Right lobe of liver (tissue), 6 donors: ENCODE data around the gene LTBP1. TPM values are rescaled to one million over a fixed set of nuclear protein-coding genes. Genes with fewer than 3 reads are reported as not detected.
A peak's percentile ranks its signal among the peaks of the same experiment; 100 is the strongest.

Experiments
- ATAC-seq, 4 donors: fragments of 200-7000 bp; cut with Tn5 transposase; one replicate each; pipeline ENCODE4 v1.9.1; 2020; ENCODE audit warnings: mild to moderate bottlenecking in 4 of 4, moderate library complexity in 4 of 4
- DNase-seq, 3 donors: peaks; one replicate each; pipeline ENCODE4 v3.0.0-alpha.2; 2020
- H3K27ac ChIP-seq, 3 donors: fragments of 200-600 bp; one replicate each; pipeline ENCODE4 v1.8.0; 2022
- H3K27me3 ChIP-seq, 2 donors: fragments of 200-600 bp; one replicate each; pipeline ENCODE4 v1.8.0; 2022
- H3K36me3 ChIP-seq, 4 donors: fragments of 200-600 bp; sonication (generic) in 1 of 4; one replicate each; pipeline versions ENCODE4 v1.5.1 to v1.8.0; 2017 to 2022; ENCODE audit warnings: control low read depth in 1 of 4
- H3K4me1 ChIP-seq, 4 donors: fragments of 200-600 bp; sonication (generic) in 1 of 4; one replicate each; pipeline versions ENCODE4 v1.5.1 to v1.8.0; 2017 to 2022; ENCODE audit warnings: control low read depth in 1 of 4
- H3K4me3 ChIP-seq, 3 donors: fragments of 200-600 bp; one replicate each; pipeline ENCODE4 v1.8.0; 2022
- H3K9me3 ChIP-seq, 4 donors: fragments of 200-600 bp; sonication (generic) in 1 of 4; one replicate each; pipeline versions ENCODE4 v1.5.1 to v1.8.0; 2017 to 2022; ENCODE audit warnings: control low read depth in 1 of 4
- POLR2A ChIP-seq: fragments of 450-650 bp; IDR thresholded peaks from one replicate; pipeline ENCODE4 v1.6.1; 2017; ENCODE audit warnings: antibody characterized with exemption, mild to moderate bottlenecking
- WGBS: methylation state at CpG from one replicate; pipeline ENCODE4 v1.1.6; 2018; ENCODE audit warnings: low coverage, low lambda C conversion rate; ENCODE audit not compliant: insufficient coverage; ENCODE audit errors: missing lambda C conversion rate; 5-methylcytosine and 5-hydroxymethylcytosine counted together
- intact Hi-C, 2 donors: fragments of 100-400 bp; cut with DNase I; formaldehyde crosslinking; loops; one replicate each; pipeline versions ENCODE4 v1.11.2 to v1.14.1; 2022
- total RNA-seq, 6 experiments: library from RNA; depleted of rRNA in 2 of 6; stranded (reverse); fragments of >200 nt in 2 of 6; fragmentation: NEBNext Ultra II Directional in 3 of 6; extraction: Animal tissue kit (Norgen Biotek cat#: 25700) in 3 of 6; gene quantifications; one replicate each; pipeline versions ENCODE4 v1.1.0 to v1.2.4, GENCODE V29; 2016 to 2023
- TF ChIP-seq, protein P1 (sequence below), 4 donors: fragments of 200-600 bp in 3 of 4; fragments of 450-650 bp in 1 of 4; IDR thresholded peaks; one replicate each; pipeline versions ENCODE4 v1.5.1 to v1.8.0; 2016 to 2022; ENCODE audit warnings: antibody characterized with exemption in 4 of 4, mild to moderate bottlenecking in 2 of 4
- donor health status: DM: no; HTN: yes; CAD: no.
- donor health status: DM: no; HTN: no; CAD: no.
- donor health status: DM: no; HTN: no; CAD: no.
- donor health status: DM: no; HTN: yes; CAD: no.
- donor health status: DM: no; HTN: yes; CAD: no.

The LTBP1 gene
- total RNA-seq, 6 experiments from 2014 or later, result 5.4 to 14.2 (median 9.1) TPM

DNA sequence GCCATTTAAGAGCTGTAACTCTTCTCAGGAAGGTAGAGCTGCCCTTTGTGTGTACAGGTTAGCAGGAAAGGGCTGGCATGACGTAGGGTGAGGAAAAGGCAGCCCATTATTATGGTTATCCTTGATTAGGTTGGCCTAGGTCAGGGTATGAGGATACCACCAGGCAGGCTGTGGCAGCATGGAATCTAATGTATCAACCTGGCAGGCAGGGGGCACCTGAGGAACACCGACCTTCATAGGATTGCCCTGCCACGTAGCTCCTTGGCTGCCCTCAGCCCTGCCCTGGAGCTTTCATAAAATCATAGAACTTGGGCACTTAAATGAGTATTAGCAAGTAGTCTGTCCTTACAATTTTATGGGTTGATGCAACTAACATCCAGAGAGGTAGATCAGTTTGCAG, 261.6 kb downstream of the LTBP1 start:
- 87% methylated on average over 3 of the region's 3 CpGs for WGBS

DNA sequence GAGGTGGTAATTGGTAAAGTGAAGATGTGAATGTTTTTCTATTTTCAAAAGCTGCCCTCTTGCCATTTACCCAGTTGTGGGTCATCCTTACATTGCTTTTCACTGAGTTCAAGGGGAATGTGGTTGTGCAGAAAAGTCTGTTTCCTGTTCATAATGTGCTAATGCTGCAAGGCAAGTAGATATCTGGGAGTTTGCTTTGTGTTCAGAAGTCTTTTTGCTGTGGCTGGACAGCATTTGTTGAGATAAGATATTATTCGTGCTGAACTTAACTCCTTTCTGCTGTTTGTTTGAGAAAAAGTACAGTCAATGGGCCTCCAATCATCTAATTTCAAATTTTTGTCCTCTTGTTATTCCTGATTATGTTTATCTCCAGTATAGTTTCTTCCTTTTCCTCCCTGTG, 263.2 kb downstream of the LTBP1 start:
- H3K9me3 ChIP-seq, result no peaks in the 10 kb centered on the region
- no peak overlapping the region for H3K27ac ChIP-seq
- no peak overlapping the region for H3K4me3 ChIP-seq
- DNase-seq (no peak), ATAC-seq (peak in 2 of 4 donors; percentile 11 to 43)
- H3K4me1 ChIP-seq, result peaks cover 0 to 14% (median 2%) of the 10 kb centered on the region in 4 donors
- TF ChIP-seq POLR2A, result no peak
- intact Hi-C loops, result no loop called here
- H3K36me3 ChIP-seq, result no peaks in the 10 kb centered on the region
- WGBS, result 23% methylated on average over 1 of the region's 1 CpG
- no peaks in the 10 kb centered on the region for H3K27me3 ChIP-seq

More for the DNA sequence above, 261.6 kb downstream of the LTBP1 start:
- H3K27me3 ChIP-seq, result no peaks in the 10 kb centered on the region
- no peak for TF ChIP-seq POLR2A
- TF ChIP-seq, protein P1, sequence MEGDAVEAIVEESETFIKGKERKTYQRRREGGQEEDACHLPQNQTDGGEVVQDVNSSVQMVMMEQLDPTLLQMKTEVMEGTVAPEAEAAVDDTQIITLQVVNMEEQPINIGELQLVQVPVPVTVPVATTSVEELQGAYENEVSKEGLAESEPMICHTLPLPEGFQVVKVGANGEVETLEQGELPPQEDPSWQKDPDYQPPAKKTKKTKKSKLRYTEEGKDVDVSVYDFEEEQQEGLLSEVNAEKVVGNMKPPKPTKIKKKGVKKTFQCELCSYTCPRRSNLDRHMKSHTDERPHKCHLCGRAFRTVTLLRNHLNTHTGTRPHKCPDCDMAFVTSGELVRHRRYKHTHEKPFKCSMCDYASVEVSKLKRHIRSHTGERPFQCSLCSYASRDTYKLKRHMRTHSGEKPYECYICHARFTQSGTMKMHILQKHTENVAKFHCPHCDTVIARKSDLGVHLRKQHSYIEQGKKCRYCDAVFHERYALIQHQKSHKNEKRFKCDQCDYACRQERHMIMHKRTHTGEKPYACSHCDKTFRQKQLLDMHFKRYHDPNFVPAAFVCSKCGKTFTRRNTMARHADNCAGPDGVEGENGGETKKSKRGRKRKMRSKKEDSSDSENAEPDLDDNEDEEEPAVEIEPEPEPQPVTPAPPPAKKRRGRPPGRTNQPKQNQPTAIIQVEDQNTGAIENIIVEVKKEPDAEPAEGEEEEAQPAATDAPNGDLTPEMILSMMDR (IDR thresholded peaks at IDR 0.05), result no peak
- intact Hi-C loops, result no loop called here
- no peak overlapping the region for H3K27ac ChIP-seq
- no peak for ATAC-seq
- H3K36me3 ChIP-seq, result no peaks in the 10 kb centered on the region
- H3K9me3 ChIP-seq, result no peaks in the 10 kb centered on the region
- H3K4me3 ChIP-seq, result no peak overlapping the region
- peaks cover 0 to 14% (median 2%) of the 10 kb centered on the region in 4 donors for H3K4me1 ChIP-seq
- DNase-seq, result no peak

DNA sequence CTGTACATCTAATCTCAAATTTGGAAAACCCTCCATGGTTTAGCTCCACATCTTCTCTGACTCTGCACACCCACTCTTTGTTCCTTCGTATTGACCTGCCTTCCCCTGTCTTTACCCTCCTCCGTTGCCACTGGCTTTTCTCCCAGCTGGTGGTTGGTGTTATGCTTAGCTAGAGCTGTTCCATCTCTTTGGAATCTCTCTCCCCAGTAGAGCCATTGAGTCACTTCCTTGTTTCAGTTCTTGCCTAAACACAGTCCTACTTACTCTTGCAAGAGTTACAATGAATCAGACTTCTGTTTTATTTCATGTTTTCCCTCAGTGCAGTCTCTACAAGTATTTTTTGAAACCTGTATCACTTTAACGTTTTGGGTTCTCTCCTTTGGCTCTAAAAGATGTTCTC, 263.9 kb downstream of the LTBP1 start:
- Histone ChIP-seq H3K4me1 (peaks cover 0 to 14% (median 2%) of the 10 kb centered on the region in 4 donors), H3K4me3 (no peak overlapping the region), H3K27ac (no peak overlapping the region), H3K36me3 (no peaks in the 10 kb centered on the region), H3K27me3 (no peaks in the 10 kb centered on the region), H3K9me3 (no peaks in the 10 kb centered on the region)
- DNase-seq, result no peak
- TF ChIP-seq, protein P1 (IDR thresholded peaks at IDR 0.05), result no peak
- no peak for TF ChIP-seq POLR2A
- 39% methylated on average over 3 of the region's 3 CpGs for WGBS
- ATAC-seq, result peak in 3 of 4 donors; percentile 7 to 52 (median 45)
- intact Hi-C loops, result no loop called here

DNA sequence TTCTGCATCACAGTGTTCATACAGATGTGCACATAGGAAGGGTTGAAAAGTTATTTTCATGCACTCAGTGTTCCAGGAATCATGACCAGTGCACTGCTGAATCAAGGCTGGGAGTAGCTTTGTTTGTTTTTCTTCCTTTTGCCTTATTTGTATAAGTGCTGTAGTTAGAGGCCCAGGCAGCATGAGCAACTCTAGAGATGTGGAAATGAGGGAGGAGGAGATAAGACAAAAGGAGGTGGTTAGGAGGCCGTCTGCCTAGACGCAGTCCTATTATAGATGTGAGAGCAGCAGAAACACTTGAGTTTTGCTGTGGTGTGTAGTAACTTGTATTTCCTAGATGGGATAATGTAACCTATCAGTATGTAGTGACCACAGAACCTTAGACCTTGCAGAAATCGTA, 265.4 kb downstream of the LTBP1 start:
- ATAC-seq (peak; percentile 77 to 86 (median 82)), DNase-seq (peak in 1 of 3 donors; percentile 19)
- H3K4me1 ChIP-seq, result peaks cover 0 to 21% (median 6%) of the 10 kb centered on the region in 4 donors
- intact Hi-C loops, result no loop called here
- peak overlapping the region in 1 of 3 donors; percentile 37 for H3K27ac ChIP-seq
- 5% methylated on average over 2 of the region's 3 CpGs for WGBS
- TF ChIP-seq POLR2A, result no peak
- TF ChIP-seq, protein P1 (IDR thresholded peaks at IDR 0.05), result no peak
- no peaks in the 10 kb centered on the region for H3K27me3 ChIP-seq
- H3K9me3 ChIP-seq, result no peaks in the 10 kb centered on the region
- H3K4me3 ChIP-seq, result no peak overlapping the region
- H3K36me3 ChIP-seq, result no peaks in the 10 kb centered on the region

DNA sequence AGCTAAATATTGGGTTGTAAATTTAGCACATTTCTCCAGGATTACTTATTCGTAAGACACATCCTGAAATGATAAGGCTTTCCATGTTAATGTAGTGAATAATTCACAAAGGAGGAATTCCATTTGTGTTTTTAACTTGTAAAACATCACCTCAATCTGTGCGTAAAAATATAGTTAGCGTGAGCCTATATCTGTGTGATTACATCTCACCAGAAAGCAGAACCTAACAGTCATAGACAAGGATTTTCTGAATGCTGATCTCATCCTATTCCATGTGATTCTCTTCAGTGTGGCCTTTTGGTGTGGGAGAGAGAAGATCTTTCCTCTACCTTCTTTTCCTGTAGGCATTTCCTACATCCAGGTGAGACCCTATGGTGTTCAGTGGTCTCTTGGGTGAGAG, 266.5 kb downstream of the LTBP1 start:
- TF ChIP-seq POLR2A, result no peak
- Histone ChIP-seq H3K36me3 (no peaks in the 10 kb centered on the region), H3K27me3 (no peaks in the 10 kb centered on the region), H3K27ac (no peak overlapping the region), H3K4me3 (no peak overlapping the region), H3K4me1 (peaks cover 0 to 21% (median 7%) of the 10 kb centered on the region in 4 donors), H3K9me3 (no peaks in the 10 kb centered on the region)
- 85% methylated on average over 3 of the region's 3 CpGs for WGBS
- intact Hi-C loops, result no loop called here
- no peak for ATAC-seq
- DNase-seq, result no peak
